Heart right ventricle (tissue), 16 donors: ENCODE results near the gene AGRP. TPM values are rescaled to one million over a fixed set of nuclear protein-coding genes. Genes with fewer than 3 reads are reported as not detected.

Source experiments
- ATAC-seq, 8 donors: fragments of 200-7000 bp; cut with Tn5 transposase; one replicate each; pipeline ENCODE4 v1.9.1; 2020; ENCODE audit warnings: mild to moderate bottlenecking in 8 of 8, moderate library complexity in 8 of 8, moderate number of reproducible peaks in 1 of 8
- DNase-seq, 2 donors: peaks; one replicate each; pipeline ENCODE4 v3.0.0-alpha.2; 2020
- H3K27ac ChIP-seq, 10 donors: fragments of 200-600 bp; sonication (generic) in 2 of 10; one replicate each; pipeline versions ENCODE4 v1.5.0 to v1.8.0; 2020 to 2022; ENCODE audit warnings: mild to moderate bottlenecking in 3 of 10
- H3K27me3 ChIP-seq, 7 donors: fragments of 200-600 bp; one replicate each; pipeline ENCODE4 v1.8.0; 2021 to 2022; ENCODE audit warnings: mild to moderate bottlenecking in 2 of 7
- H3K36me3 ChIP-seq, 9 donors: fragments of 200-600 bp; sonication (generic) in 1 of 9; one replicate each; pipeline versions ENCODE4 v1.5.0 to v1.8.0; 2020 to 2022; ENCODE audit warnings: mild to moderate bottlenecking in 2 of 9
- H3K4me1 ChIP-seq, 9 donors: fragments of 200-600 bp; sonication (generic) in 1 of 9; one replicate each; pipeline versions ENCODE4 v1.5.0 to v1.8.0; 2020 to 2022; ENCODE audit warnings: mild to moderate bottlenecking in 4 of 9
- H3K4me3 ChIP-seq, 10 donors: fragments of 200-600 bp; sonication (generic) in 2 of 10; one replicate each; pipeline versions ENCODE4 v1.5.0 to v1.8.0; 2020 to 2022; ENCODE audit warnings: mild to moderate bottlenecking in 7 of 10, moderate library complexity in 2 of 10
- H3K9me3 ChIP-seq, 11 donors: fragments of 200-600 bp in 10 of 11; sonication (generic) in 2 of 11; one replicate each; pipeline versions ENCODE4 v1.5.0 to v1.8.0; 2013 to 2022; ENCODE audit warnings: mild to moderate bottlenecking in 2 of 11, control low read depth in 1 of 11, moderate library complexity in 1 of 11
- CTCF ChIP-seq, 9 donors: fragments of 200-600 bp; sonication (generic) in 2 of 9; IDR thresholded peaks; one replicate each; pipeline versions ENCODE4 v1.5.0 to v1.8.0; 2021 to 2022; ENCODE audit warnings: antibody characterized with exemption in 9 of 9, mild to moderate bottlenecking in 5 of 9, moderate library complexity in 1 of 9
- WGBS, 2 donors: extraction: QIAGEN DNeasy Blood & Tissue Kit; methylation state at CpG; one replicate each; pipeline ENCODE4 v1.1.7; 2013; ENCODE audit warnings: inconsistent platforms in 1 of 2; 5-methylcytosine and 5-hydroxymethylcytosine counted together
- intact Hi-C, 10 donors: fragments of 100-400 bp; cut with DNase I; formaldehyde crosslinking; loops; one replicate each; pipeline versions ENCODE4 v1.11.1 to v1.14.2; 2022
- polyA plus RNA-seq, 2 donors: library from polyadenylated mRNA; stranded (reverse); fragments of 200-250 nt; gene quantifications; one replicate each; pipeline ENCODE4 v1.2.3, GENCODE V29; 2013
- total RNA-seq, 10 donors: library from RNA; stranded (reverse); fragmentation: NEBNext Ultra II Directional in 3 of 10; extraction: Animal tissue kit (Norgen Biotek cat#: 25700) in 3 of 10; gene quantifications; one replicate each; pipeline versions ENCODE4 v1.2.1 to v1.2.4, GENCODE V29; 2021 to 2023
- donor health status: Arrhythmogenic right ventricular cardiomyopathy.
- donor health status: ischemic (EF 13 %, LVEDD 7.1; RV severe dilation, severe dysfunction).
- donor health status: healthy with polysubstance abuse.
- donor health status: DM: no; HTN: yes; CAD: no.
- donor health status: DM: no; HTN: no; CAD: no.
- donor health status: ischemic (EF 25% LVEDD 6.9; RV normal size, moderate dysfunction).
- donor health status: ischemic (EF 25% LVEDD 5.7; RV mildly dilated, moderate dysfunction).
- donor health status: healthy.
- donor health status: DM: yes; HTN: yes; CAD: no.
- donor health status: Ischemic cardiomyopathy.
- donor health status: ischemic (EF 35%, LVEDD 5.7; RV mildly dilated, moderate dysfunction).
- donor health status: nonischemic (EF 11% LVEDD 7.7; RV severe dilation, severe dysfunction).
- donor health status: DM: yes; HTN: yes; CAD: no.
- donor health status: PGD.
- donor health status: ischemic (EF 29% LVEDD 5.4; RV normal size, mild dysfunction).
- donor health status: nonischemic (EF 23%, LVEDD 6.1; RV moderate dilation, normal function).

AGRP gene
- total and polyA plus RNA-seq, 12 donors = 0.10 TPM; not detected in 11

GRCh38 chr16:67525176-67525860 lies 42.0 kb upstream of the AGRP start:
- Histone ChIP-seq H3K36me3 (no peaks in the 10 kb centered on the region), H3K27ac (no peak overlapping the region), H3K9me3 (no peaks in the 10 kb centered on the region), H3K27me3 (no peaks in the 10 kb centered on the region), H3K4me3 (no peak overlapping the region), H3K4me1 (peaks cover 3 to 48% (median 26%) of the 10 kb centered on the region in 9 donors)
- ATAC-seq (no peak), DNase-seq (no peak)
- 50 to 64% methylated on average over 11 of the region's 11 CpGs for WGBS, 2 donors
- intact Hi-C loops = loop anchor here in 3 of 10 donors (10.0 kb wide), 2 partner anchors 319 to 409 kb away; partner anchors contain the start of genes CTRL (in 3 of the 3), PSMB10 (in 3 of the 3), CENPT (in 1 of the 3) and NUTF2 (in 1 of the 3)
- no peak for TF ChIP-seq CTCF (IDR thresholded peaks at IDR 0.05)

- TF ChIP-seq CTCF (IDR thresholded peaks at IDR 0.05) = peak; percentile 71 to 90 (median 77)
- 0% methylated on average over 25 of the region's 25 CpGs for WGBS, 2 donors
- DNase-seq (peak; percentile 95 to 97), ATAC-seq (peak; percentile 91 to 97 (median 94))
- Histone ChIP-seq H3K27ac (peak overlapping the region in 9 of 10 donors; percentile 74 to 95 (median 87)), H3K9me3 (no peaks in the 10 kb centered on the region), H3K27me3 (no peaks in the 10 kb centered on the region), H3K4me3 (peak overlapping the region in 9 of 10 donors; percentile 14 to 55 (median 52)), H3K4me1 (peaks cover 0 to 22% (median 12%) of the 10 kb centered on the region in 9 donors), H3K36me3 (no peaks in the 10 kb centered on the region)
- intact Hi-C loops = loop anchor here in 9 of 10 donors (1.0 to 10.0 kb wide), 17 partner anchors 39 to 521 kb away; partner anchors contain the start of genes CARMIL2 (in 3 of the 9), CTCF (in 3 of the 9), CTRL (in 3 of the 9) and PSMB10 (in 3 of the 9)
These were observed 37.9 kb upstream of the AGRP start for GRCh38 chr16:67521095-67521804.

GRCh38 chr16:67519242-67519641 lies 35.9 kb upstream of the AGRP start:
- no peaks in the 10 kb centered on the region for H3K27me3 ChIP-seq
- no peak for TF ChIP-seq CTCF (IDR thresholded peaks at IDR 0.05)
- no peak overlapping the region for H3K27ac ChIP-seq
- no peak for ATAC-seq
- intact Hi-C loops = no loop called here
- H3K4me1 ChIP-seq = peaks cover 0 to 33% (median 12%) of the 10 kb centered on the region in 9 donors
- DNase-seq = no peak
- no peak overlapping the region for H3K4me3 ChIP-seq
- no peaks in the 10 kb centered on the region for H3K9me3 ChIP-seq
- no peaks in the 10 kb centered on the region for H3K36me3 ChIP-seq
- 62 to 70% methylated on average over 4 of the region's 4 CpGs for whole genome bisulfite sequencing, 2 donors

- WGBS, 2 donors = 78 to 83% methylated on average over 8 of the region's 8 CpGs
- H3K27ac ChIP-seq = no peak overlapping the region
- no peak for TF ChIP-seq CTCF (IDR thresholded peaks at IDR 0.05)
- peaks cover 0 to 36% (median 12%) of the 10 kb centered on the region in 9 donors for H3K4me1 ChIP-seq
- H3K9me3 ChIP-seq = no peaks in the 10 kb centered on the region
- ATAC-seq (no peak), DNase-seq (no peak)
- no peak overlapping the region for H3K4me3 ChIP-seq
- intact Hi-C loops = no loop called here
- no peaks in the 10 kb centered on the region for H3K36me3 ChIP-seq
- no peaks in the 10 kb centered on the region for H3K27me3 ChIP-seq
These were observed 35.3 kb upstream of the AGRP start for GRCh38 chr16:67518676-67519075.
